ENCODE data around the gene OPRD1.
"Not testable (repeated sequence)": the region's sequence is repeated elsewhere in the genome, so short reads cannot be mapped to it uniquely, and the experiment has no call there.

The OPRD1 gene

GRCh38 chr1:28801461-28801860 is 10.5 kb upstream of the OPRD1 start:
- no peak for DNase-seq (ENCODE audit: low spot score)

GRCh38 chr1:28803051-28803450 is 8.9 kb upstream of the OPRD1 start:
- no peak for DNase-seq (ENCODE audit: low spot score)

GRCh38 chr1:28803662-28804061 is 8.3 kb upstream of the OPRD1 start:
- no peak for DNase-seq (ENCODE audit: low spot score)

GRCh38 chr1:28804071-28804470 is 7.9 kb upstream of the OPRD1 start:
- DNase-seq (ENCODE audit: low spot score) = no peak

- DNase-seq (ENCODE audit: low spot score) = no peak
Observed at GRCh38 chr1:28807046-28807445, 4.9 kb upstream of the OPRD1 start.

GRCh38 chr1:28807986-28808385 is 4.0 kb upstream of the OPRD1 start:
- DNase-seq (ENCODE audit: low spot score) = no peak

GRCh38 chr1:28811369-28811765 is 603 bp upstream of the OPRD1 start:
- no peak for DNase-seq (ENCODE audit: low spot score)

- no peak for DNase-seq (ENCODE audit: low spot score)
Observed at GRCh38 chr1:28812669-28813468, 899 bp downstream of the OPRD1 start.

GRCh38 chr1:28813931-28814465 is 2.0 kb downstream of the OPRD1 start:
- DNase-seq (ENCODE audit: low spot score) = no peak

- no peak for DNase-seq (ENCODE audit: low spot score)
Observed at GRCh38 chr1:28815533-28816185, 3.7 kb downstream of the OPRD1 start.

- no peak for DNase-seq (ENCODE audit: low spot score)
Observed at GRCh38 chr1:28817133-28817532, 5.2 kb downstream of the OPRD1 start.

- no peak for DNase-seq (ENCODE audit: low spot score)
Observed at GRCh38 chr1:28819020-28819419, 7.0 kb downstream of the OPRD1 start.

GRCh38 chr1:28822799-28823198 is 10.8 kb downstream of the OPRD1 start:
- DNase-seq (ENCODE audit: low spot score) = no peak

- DNase-seq (ENCODE audit: low spot score) = not testable (repeated sequence)
Observed at GRCh38 chr1:28824061-28824460, 12.1 kb downstream of the OPRD1 start.

- DNase-seq (ENCODE audit: low spot score) = not testable (repeated sequence)
Observed at GRCh38 chr1:28828227-28828858, 16.4 kb downstream of the OPRD1 start.

- DNase-seq (ENCODE audit: low spot score) = no peak
Observed at GRCh38 chr1:28830814-28831213, 18.8 kb downstream of the OPRD1 start.

- no peak for DNase-seq (ENCODE audit: low spot score)
Observed at GRCh38 chr1:28832966-28833365, 21.0 kb downstream of the OPRD1 start.

GRCh38 chr1:28833381-28833780 is 21.4 kb downstream of the OPRD1 start:
- no peak for DNase-seq (ENCODE audit: low spot score)

GRCh38 chr1:28835237-28835650 is 23.3 kb downstream of the OPRD1 start:
- no peak for DNase-seq (ENCODE audit: low spot score)

GRCh38 chr1:28836421-28836956 is 24.5 kb downstream of the OPRD1 start:
- no peak for DNase-seq (ENCODE audit: low spot score)

GRCh38 chr1:28840928-28841544 is 29.1 kb downstream of the OPRD1 start:
- no peak for DNase-seq (ENCODE audit: low spot score)

Data from SW480 (cell line).